GM15510 (cell line): ENCODE results near the gene KAZALD1.
A peak's percentile ranks its signal among the peaks of the same experiment; 100 is the strongest.

Source experiments
- POLR2A ChIP-seq: IDR thresholded peaks from 3 replicates; pipeline ENCODE4 v1.6.1; 2011; ENCODE audit warnings: borderline replicate concordance; ENCODE audit not compliant: insufficient read length; ENCODE audit errors: extremely low read depth

Gene KAZALD1

GRCh38 chr10:101036726-101037125 lies 25.1 kb upstream of the KAZALD1 start:
- no peak for TF ChIP-seq POLR2A

- no peak for TF ChIP-seq POLR2A
Observed at GRCh38 chr10:101038484-101038883, 23.3 kb upstream of the KAZALD1 start.

DNA sequence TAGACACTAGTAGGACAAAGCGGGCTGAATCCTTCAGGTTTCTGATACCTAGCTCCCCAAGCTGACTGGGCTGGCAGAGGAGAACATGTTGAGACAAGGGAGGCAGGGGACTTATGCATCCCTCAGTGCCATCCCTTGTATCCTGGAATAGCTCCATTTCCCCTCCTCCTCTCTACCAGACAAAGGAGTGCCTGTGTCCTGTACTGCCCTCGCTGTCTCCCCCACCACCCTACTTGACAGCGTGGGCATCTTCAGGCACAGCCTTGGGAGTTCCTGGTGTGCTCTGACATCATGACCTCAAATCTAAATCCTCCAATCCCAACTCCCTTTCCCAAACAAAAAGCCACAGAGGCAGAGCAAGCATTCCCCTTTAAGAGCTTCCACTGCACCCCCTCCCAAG lies 21.7 kb upstream of the KAZALD1 start:
- TF ChIP-seq POLR2A: no peak

DNA sequence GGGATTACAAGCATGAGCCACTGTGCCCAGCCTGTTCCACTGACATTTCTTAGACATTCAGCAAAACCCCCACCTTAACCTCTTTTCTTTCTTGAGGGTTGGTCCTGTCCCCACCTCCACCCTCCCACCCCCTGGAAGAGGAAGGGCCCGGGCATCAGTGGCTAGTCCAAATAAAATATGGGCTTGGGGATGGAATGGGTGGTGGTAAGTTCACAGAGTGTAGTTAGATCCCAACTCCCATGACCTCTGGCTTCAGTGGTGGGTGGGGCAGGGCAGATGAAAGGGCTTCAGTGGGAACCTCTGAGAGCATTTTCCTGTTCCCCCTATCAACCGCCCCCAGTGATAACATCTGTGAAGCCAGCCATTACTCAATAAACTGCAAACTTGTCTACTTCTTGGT lies 20.9 kb upstream of the KAZALD1 start:
- TF ChIP-seq POLR2A: no peak

GRCh38 chr10:101041252-101041761 lies 20.5 kb upstream of the KAZALD1 start:
- TF ChIP-seq POLR2A: no peak

- TF ChIP-seq POLR2A: no peak
Observed at GRCh38 chr10:101042118-101042517, 19.7 kb upstream of the KAZALD1 start.

GRCh38 chr10:101042667-101043362 lies 19.0 kb upstream of the KAZALD1 start:
- peak; percentile 61 for TF ChIP-seq POLR2A

DNA sequence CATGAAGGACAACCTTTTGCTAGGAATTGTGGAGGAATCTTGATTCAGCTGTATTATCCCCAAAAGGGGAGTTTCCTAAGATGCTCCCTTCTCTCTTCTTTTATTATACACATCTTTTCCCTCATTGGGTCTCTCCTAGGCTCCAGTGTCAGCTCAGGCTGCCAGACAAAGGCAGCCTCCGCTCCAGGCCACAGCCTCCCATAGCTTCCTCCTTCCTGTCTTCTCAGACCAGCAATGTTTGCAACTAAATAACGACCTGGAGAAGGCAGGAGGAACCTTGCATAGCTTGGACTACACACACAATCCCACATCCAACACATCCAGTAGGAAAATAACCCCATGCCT lies 18.5 kb upstream of the KAZALD1 start:
- no peak for TF ChIP-seq POLR2A

GRCh38 chr10:101044117-101044516 lies 17.7 kb upstream of the KAZALD1 start:
- TF ChIP-seq POLR2A: no peak

DNA sequence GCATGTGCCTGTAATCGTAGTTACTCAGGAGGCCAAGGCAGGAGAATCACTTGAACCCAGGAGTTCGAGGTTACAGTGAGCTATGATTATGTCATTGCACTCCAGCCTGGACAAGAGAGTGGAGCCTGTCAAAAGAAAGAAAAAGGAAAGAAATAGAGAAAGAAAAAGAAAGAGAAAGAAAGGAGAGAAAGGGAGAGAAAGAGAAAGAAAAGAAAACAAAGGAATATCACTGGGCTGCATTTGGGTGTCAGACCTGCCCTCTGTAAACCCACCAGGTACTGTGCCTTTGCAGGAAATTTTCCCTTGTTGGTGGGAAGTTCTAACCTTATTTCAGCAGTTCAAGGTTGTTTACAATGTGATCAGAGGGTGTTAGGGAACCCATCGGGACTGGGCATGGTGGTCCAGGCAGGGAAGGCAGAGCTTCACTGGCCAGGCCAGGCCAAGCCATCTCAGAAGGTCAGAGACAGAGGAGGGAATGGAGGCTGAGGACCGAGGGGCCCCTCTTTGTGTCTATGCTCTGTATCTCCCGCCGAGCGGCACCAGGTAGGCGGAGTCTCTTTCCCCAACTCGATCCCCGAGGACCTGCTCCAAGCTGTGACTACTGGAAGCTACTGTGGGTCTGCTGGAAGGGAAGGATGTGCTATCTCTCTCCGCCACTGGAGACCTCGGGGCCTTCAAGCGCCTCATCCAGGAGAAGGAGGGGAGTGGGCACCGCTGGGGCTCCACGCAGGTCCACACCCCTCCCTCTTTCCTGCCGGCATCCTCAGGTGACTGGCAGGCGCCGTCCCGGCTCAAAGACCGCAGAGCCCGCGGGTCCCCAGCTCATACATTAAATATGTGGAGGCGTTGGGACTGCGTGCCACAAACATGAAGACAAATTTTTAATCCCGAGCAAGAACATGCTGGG lies 15.2 kb upstream of the KAZALD1 start:
- no peak for TF ChIP-seq POLR2A

DNA sequence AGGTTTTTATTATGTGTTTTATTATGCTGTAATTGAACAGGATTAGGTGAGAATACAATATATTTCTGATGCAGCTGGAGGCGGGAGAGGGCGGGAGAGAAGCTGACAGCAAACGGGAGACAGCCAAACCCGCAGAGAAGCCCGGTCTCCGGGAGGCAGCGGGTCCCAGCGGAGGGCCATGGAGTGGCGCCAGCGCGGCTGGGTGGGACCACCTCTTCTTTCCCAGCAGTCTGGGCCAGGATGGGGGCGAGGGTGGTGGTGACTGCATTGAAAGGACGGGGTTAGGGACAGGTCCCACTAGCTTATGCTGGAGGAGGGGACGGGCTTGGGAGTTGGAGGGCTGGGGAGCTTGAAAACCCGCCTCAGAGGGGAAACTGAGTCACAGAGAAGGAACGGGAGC lies 14.5 kb upstream of the KAZALD1 start:
- no peak for TF ChIP-seq POLR2A

DNA sequence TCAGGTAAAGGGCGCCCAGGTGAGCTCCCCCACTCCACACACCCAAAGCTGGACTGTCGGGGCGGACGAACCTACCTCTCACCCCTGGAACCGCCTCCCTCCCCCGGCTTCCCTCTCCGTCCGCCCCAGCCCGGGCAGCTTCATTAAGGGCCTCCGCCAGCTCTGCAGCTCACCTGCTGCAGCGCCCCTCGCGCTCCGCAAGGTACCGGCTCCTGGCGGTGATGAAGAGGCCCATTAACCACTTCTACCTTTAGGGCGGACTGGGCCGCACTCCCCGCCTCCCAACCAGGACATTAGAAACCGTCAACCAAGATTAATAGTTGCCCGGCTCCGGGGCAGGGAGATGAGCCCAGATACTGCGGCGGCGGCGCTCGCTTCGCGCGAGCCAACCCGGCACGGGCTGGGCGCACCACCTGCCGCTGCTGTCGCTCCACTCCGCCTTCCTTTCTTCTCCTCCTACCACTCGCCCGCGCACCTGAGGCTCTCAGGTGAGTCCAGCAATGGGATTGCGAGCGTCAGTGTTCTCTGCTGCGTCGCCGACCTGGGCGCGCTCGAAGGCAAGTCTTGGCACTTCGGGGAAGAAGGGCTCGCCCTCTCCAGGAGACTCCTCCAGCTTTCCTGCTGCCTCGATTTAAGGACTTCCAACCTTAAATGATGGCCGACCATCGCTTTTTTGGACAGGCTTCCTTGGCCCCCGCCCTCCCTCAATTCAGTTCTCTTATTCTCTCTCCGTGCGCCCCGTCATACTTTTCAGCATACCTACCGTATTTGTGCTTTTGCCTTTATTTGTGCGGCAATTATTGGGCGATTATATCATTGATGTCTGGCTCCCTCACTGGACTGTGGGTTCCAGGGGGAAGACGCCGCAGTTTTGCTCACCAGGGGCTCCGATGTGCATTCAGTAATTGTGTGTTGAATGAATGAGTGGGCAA lies 13.6 kb upstream of the KAZALD1 start:
- no peak for TF ChIP-seq POLR2A

DNA sequence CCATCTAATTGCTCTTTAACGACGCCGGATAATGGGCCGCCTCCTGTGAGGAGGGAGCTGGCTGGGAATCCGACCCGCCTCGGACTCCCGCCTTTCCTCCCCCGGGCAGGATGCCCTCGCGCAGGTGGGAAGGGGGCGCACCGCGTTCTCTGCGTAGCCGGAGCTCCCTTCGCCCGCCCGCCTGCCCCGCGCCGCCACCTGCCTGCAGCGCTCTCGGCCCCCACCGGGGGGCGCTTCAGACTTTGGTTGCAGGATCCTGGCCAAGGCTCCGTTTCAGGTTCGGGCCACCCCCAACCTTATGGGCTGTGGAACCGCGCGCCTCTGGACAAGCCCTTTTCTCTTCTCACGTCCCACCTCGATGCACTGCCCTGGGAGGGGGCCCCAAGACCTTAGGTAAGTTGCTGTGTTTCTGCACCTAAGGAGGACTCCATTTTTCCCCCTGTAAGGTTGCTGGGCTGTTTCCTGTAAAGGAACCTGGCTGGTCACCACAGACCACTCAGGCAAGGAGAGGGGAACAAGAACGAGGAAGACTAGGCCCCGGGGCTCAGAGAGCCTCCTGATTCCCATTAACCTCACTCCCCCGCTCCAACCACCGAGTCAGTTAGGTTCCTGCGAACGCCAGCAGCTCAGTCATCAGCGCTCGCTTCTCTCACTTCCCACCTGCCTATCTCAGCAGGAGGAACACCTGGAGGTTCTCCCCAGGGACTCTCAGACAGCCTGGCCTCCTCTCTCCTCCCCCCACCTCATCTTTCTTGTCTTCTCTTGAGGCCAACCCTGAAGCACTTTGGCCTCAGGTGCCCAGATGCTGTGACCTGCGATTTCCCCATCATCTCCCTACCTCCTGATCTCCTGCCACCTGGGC lies 11.3 kb upstream of the KAZALD1 start:
- TF ChIP-seq POLR2A: no peak

GRCh38 chr10:101052285-101052684 lies 9.5 kb upstream of the KAZALD1 start:
- no peak for TF ChIP-seq POLR2A
